ENCODE results near the gene ATAD3C.

DNA sequence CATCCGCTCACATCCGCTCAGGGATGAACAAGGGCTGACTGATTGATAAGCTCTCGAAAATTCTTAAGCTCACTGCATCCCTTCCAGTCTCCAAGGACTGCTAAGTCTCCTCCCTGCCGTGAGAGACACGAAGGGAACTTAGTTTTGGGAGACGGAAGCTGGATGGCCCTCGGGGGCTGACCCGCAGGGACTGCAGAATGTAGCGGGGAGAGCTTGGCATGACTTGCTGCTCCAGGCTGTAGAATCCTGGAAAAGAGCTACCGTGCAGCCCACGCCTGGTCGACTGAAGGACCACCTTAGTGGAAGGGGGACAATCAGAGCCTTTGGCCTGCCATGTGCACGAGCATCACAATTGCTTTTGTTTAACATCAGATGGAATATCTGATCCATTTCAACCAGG is 33.7 kb upstream of the ATAD3C start:
- TF ChIP-seq, protein P1, sequence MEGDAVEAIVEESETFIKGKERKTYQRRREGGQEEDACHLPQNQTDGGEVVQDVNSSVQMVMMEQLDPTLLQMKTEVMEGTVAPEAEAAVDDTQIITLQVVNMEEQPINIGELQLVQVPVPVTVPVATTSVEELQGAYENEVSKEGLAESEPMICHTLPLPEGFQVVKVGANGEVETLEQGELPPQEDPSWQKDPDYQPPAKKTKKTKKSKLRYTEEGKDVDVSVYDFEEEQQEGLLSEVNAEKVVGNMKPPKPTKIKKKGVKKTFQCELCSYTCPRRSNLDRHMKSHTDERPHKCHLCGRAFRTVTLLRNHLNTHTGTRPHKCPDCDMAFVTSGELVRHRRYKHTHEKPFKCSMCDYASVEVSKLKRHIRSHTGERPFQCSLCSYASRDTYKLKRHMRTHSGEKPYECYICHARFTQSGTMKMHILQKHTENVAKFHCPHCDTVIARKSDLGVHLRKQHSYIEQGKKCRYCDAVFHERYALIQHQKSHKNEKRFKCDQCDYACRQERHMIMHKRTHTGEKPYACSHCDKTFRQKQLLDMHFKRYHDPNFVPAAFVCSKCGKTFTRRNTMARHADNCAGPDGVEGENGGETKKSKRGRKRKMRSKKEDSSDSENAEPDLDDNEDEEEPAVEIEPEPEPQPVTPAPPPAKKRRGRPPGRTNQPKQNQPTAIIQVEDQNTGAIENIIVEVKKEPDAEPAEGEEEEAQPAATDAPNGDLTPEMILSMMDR (IDR thresholded peaks at IDR 0.05), result no peak
- no peak for TF ChIP-seq EZH2 (IDR thresholded peaks at IDR 0.05)

Data from neural progenitor cell (in vitro differentiated cells).